Epithelial cell of prostate (primary cell): ENCODE results near the gene IPPK.
"Not testable (repeated sequence)": the region's sequence is repeated elsewhere in the genome, so short reads cannot be mapped to it uniquely, and the experiment has no call there.

ENCODE experiments used
- DNase-seq: peaks from one replicate; pipeline ENCODE4 v3.0.0-alpha.2; 2011; ENCODE audit warnings: low read depth, low spot score
- H3K27ac ChIP-seq: fragments of 450-650 bp; 2 replicates; pipeline ENCODE4 v1.5.1; 2017; ENCODE audit warnings: mild to moderate bottlenecking

Gene IPPK

DNA sequence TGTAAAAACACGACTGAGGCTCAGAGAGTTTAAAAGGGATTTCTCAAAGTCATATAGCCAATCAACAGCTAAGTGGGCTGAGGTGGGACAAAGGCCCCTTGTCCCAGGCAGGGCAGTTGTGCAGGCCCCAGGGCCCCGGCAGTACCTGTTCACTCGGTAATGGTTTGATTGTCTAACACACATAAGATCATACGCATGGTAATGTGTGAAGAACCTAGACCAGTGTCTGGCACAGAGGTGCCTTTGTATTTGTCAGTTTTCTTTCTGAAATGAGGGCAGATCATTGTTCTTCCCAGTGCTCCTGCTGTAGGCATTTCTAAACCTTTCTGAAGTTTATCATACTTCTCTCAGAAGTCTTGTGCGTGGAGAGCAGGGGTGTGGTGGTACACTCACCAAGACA lies 66.8 kb downstream of the IPPK start:
- H3K27ac ChIP-seq = no peak overlapping the region
- no peak for DNase-seq

GRCh38 chr9:92602413-92602812 lies 67.5 kb downstream of the IPPK start:
- no peak for DNase-seq
- no peak overlapping the region for H3K27ac ChIP-seq

GRCh38 chr9:92601451-92601850 lies 68.5 kb downstream of the IPPK start:
- DNase-seq = no peak
- H3K27ac ChIP-seq = no peak overlapping the region

GRCh38 chr9:92600462-92601261 lies 69.3 kb downstream of the IPPK start:
- no peak overlapping the region for H3K27ac ChIP-seq
- no peak for DNase-seq

GRCh38 chr9:92599938-92600461 lies 69.9 kb downstream of the IPPK start:
- no peak for DNase-seq
- H3K27ac ChIP-seq = no peak overlapping the region

DNA sequence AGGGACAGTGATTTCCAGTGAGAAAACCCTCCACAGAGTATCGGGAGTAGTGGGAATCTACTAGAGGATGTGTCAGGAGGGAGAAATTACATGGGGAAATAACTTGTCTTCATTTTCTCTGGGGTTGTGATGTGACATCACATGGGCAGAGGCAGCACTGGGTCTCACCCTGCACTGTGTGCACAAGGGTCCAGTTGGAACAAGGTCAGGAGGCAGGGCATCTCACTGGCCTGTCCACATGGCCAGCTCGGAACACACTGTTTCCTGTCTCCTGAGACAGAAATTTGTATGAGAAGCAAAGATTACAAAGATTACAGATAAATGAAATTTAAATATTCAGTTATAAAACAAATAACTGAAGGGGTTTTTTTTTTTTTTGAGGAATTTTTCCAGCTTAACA lies 71.5 kb downstream of the IPPK start:
- no peak for DNase-seq
- H3K27ac ChIP-seq = no peak overlapping the region

GRCh38 chr9:92595930-92596329 lies 74.0 kb downstream of the IPPK start:
- no peak overlapping the region for H3K27ac ChIP-seq
- DNase-seq = no peak

DNA sequence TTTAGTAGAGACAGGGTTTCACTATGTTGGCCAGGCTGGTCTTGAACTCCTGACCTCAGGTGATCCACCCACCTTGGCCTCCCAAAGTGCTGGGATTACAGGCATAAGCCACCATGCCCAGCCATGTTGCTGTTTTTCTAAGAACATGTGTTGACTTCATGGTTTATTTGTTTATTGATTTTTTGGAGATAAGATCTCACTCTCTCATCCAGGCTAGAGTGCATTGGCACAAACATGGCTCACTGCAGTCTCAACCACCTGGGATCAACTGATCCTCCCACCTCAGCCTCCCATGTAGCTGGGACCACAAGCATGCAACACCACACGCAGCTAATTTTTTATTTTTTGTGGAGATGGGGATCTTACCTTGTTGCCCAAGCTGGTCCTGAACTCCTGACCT lies 74.9 kb downstream of the IPPK start:
- DNase-seq, H3K27ac ChIP-seq: not testable (repeated sequence)

DNA sequence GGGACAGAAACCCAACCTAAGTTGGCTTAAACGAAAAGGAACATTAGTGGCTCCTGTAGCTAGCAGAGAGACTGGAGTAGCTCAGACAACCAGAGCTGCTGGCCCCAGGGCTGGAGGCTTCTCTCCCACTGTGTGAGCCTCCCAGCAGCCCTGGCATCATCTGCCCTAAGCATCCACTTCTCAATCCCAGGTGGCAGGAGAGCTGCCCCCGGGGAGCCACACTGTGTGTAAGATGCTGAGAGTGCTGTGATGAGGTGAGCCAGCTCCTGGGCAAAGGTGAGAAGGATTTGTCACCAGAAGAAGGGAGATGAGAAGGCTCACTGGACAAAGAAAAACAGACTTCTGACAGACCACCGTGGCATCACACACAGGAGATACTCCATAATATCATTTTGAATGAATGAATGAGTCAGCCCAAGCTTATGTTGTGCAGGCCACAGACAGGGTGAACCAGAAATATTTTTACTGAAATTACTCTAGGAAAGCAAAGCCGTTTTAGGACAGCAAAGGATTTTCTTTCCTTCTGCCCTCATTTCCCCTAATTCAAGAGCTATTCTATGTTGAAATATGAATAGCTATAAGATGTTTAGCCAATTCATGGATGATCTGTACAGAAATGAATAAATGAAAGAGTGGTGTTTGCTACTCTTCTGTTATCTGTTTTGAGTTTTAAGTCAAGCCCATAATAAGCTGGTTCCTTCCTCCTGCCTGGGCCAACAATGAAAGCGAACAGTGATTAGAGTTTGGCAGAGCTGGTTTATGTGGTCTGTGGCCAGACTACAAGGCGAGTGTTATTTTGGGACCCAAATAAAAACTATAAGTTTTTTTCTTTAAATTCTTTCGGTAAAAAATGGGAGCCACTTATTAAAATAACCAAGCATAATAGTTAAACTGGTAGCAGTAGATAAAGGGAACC lies 76.7 kb downstream of the IPPK start:
- DNase-seq = no peak
- H3K27ac ChIP-seq = no peak overlapping the region

- peak; percentile 6 for DNase-seq
- no peak overlapping the region for H3K27ac ChIP-seq
Observed at GRCh38 chr9:92592537-92592936, 77.4 kb downstream of the IPPK start.

GRCh38 chr9:92590377-92590776 lies 79.6 kb downstream of the IPPK start:
- DNase-seq = no peak
- H3K27ac ChIP-seq = no peak overlapping the region

DNA sequence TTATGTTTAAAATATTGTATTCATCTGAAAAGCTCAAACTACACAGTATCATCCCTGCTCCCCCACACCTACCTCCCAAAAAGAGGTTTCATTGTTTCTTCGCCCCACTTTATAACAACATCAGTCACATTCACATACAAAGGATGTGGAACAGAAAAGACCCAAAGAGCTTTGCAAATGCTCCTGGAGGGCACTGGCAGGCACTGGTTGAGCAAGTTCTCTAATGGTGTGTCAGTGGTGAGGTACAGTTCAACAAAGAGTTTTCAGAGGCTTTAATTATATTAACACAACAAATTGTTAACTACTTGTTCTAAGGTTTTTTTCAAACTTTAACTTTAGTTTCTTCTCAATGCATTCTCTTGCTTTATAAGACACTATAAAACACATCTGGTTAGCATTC lies 80.0 kb downstream of the IPPK start:
- H3K27ac ChIP-seq = no peak overlapping the region
- DNase-seq = no peak

DNA sequence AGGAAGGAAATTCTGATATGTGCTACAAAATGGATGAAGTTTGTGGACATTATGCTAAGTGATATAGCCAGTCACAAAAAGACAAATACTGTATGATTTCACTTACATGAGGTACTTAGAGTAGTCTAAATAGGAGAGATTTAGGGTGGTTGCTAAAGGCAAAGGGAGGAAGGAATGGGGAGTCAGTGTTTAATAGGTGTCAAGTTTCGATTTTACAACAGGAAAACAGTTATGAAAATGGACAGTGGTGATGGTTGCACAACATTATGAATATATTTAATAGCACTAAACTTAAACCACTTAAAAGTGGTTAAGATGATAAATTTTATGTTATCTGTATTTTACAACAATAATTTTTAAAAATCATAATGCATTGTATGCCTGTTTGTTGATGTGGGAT lies 93.8 kb downstream of the IPPK start:
- no peak for DNase-seq
- no peak overlapping the region for H3K27ac ChIP-seq

DNA sequence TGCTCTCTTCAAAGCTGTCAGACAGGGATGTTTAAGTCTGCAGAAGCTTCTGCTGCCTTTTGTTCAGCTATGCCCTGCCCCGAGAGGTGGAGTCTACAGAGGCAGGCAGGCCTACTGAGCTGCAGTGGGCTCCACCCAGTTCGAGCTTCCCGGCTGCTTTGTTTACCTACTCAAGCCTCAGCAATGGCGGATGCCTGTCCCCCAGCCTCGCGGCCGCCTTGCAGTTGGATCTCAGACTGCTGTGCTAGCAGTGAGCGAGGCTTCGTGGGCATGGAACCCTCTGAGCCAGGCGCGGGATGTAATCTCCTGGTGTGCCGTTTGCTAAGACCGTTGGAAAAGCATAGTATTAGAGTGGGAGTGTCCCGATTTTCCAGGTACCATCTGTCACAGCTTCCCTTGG lies 96.3 kb downstream of the IPPK start:
- not testable (repeated sequence) for H3K27ac ChIP-seq, DNase-seq

- H3K27ac ChIP-seq, DNase-seq: not testable (repeated sequence)
Observed at GRCh38 chr9:92571871-92572270, 98.1 kb downstream of the IPPK start.

- no peak overlapping the region for H3K27ac ChIP-seq
- DNase-seq = no peak
Observed at GRCh38 chr9:92564982-92565381, 104.9 kb downstream of the IPPK start.

GRCh38 chr9:92564504-92564903 lies 105.4 kb downstream of the IPPK start:
- no peak for DNase-seq
- no peak overlapping the region for H3K27ac ChIP-seq
